HG03558 (cell line): ENCODE results near the gene TRAF3IP1.
"Not testable (repeated sequence)": the region's sequence is repeated elsewhere in the genome, so short reads cannot be mapped to it uniquely, and the experiment has no call there.

ENCODE experiments used
- ATAC-seq: cut with Tn5 transposase; IDR thresholded peaks from one replicate; pipeline ENCODE4 v1.9.1; 2021; ENCODE audit warnings: moderate number of reproducible peaks; ENCODE audit not compliant: unreplicated experiment; ENCODE audit errors: extremely low read depth

Gene TRAF3IP1

GRCh38 chr2:238305965-238306671, 14.2 kb upstream of the TRAF3IP1 start:
- ATAC-seq: no peak

- no peak for ATAC-seq
These were observed 13.7 kb upstream of the TRAF3IP1 start for GRCh38 chr2:238306672-238306998.

- no peak for ATAC-seq
These were observed 12.1 kb upstream of the TRAF3IP1 start for GRCh38 chr2:238308177-238308576.

DNA sequence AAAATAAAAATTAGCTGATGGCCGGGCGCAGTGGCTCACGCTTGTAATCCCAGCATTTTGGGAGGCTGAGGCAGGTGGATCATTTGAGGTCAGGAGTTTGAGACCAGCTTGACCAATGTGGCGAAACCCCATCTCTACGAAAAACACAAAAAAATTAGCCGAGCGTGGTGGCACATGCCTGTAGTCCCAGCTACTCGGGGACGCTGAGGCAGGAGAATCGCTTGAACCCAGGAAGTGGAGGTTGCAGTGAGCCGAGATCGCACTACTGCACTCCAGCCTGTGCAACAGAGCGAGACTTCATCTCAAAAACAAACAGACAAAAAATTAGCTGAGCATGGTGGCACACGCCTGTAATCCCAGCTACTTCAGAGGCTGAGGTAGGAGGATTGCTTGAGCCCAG, 9.6 kb upstream of the TRAF3IP1 start:
- not testable (repeated sequence) for ATAC-seq

DNA sequence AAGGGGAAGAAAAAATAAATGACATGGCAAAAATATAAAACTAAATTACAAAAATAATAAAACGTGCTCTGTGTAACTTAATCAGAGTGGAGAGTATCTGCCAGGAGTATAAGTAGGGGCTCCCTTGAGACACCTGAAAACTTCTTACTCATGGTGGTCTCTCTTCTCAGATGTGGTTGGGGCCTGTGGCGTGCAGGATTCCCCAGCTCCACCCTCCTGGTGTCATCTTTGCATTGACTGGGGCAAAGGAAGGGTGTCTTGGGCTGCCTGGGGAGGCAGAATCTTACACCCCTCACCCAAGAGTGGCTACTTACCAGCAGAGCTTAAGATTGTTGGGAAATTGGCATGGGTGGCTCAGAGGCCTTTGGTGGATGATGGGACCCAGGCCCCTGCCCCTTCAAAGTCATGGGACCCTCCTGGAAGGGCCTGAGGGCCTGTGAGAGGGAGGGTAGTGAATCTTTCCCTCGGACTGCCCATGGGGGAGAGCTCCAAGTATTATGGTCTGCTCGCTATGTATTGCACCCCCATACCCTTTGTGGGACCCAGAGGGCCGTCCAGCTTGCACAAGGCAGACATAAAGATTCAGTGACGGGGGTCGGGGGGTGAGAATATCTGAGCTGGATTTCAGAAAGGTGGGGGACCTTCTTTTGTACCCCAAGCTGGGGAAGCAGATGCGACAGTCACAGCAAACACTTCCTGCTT, 6.9 kb upstream of the TRAF3IP1 start:
- no peak for ATAC-seq

DNA sequence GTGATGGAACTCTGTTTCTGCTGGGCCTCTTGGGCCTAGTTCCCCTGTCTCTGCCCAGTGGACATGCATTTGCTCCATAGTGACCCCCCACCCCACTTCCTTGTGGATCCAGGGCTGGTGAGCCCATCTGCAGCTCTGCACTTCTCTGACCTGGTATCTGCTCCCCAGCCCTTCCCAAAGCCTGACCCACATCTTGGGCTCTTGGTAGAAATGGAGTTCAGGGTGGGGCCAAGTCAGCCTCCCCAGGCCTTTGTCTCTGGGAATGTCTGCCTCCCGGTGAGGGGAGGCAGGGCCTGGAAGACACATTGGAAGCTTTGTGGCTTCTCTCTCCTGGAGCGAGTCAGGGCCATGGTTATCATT, 6.3 kb upstream of the TRAF3IP1 start:
- no peak for ATAC-seq

GRCh38 chr2:238314576-238314975, 5.7 kb upstream of the TRAF3IP1 start:
- ATAC-seq: no peak

DNA sequence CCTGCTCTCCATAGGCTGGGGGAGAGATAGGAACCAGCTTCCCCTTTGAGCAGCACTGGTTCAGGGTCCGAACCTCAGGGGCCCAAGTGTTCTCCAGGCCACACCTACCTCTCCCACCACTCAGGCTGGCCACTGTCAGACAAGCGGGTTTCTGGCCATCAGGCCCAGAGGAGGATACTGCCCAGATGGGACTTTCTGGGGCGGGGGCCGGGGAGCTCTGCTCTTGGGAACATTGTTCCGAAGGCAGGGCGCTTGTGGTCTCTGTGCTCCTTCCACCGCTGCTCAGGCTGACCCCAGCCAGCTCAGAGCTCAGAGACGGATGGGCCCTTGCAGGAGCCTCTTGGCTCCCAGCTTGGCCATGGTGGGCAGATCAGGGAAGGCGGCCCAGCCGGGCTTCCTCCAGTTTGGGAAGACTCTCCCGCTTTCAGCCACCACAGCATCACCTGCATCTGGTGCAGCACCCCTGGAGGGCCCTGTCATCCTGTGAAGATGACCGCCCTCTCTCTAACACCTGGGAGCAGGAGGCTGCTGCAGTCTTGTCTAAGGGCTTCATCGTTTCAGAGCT, 5.2 kb upstream of the TRAF3IP1 start:
- no peak for ATAC-seq

DNA sequence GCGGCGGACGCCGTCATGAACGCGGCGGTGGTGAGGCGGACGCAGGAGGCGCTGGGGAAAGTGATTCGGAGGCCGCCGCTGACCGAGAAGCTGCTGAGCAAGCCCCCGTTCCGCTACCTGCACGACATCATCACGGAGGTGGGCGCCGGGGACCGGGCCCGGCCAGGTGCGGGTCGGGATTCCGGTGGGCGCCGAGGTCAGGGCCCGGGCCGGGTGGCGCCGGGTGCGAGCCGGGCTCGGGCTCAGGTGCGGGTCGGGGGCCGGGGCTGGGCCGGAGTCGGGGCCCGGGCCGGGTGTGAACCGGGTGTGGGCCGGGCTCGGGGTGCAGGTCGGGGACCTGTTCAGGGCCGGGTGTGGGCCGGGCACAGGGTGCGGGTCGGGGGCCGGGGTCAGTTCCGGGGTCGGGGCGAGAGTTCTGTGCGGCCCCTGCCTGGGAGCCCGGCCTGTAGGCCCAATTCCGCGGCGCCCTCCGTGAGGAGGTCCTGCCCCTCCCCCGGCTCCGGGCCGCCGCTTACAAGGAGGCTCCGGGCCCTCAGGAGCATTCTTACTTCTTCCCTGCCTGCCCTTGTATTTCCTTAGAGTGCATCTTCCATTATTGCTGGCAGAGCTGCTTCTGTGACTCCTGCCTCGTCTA, 447 bp downstream of the TRAF3IP1 start:
- no peak for ATAC-seq

DNA sequence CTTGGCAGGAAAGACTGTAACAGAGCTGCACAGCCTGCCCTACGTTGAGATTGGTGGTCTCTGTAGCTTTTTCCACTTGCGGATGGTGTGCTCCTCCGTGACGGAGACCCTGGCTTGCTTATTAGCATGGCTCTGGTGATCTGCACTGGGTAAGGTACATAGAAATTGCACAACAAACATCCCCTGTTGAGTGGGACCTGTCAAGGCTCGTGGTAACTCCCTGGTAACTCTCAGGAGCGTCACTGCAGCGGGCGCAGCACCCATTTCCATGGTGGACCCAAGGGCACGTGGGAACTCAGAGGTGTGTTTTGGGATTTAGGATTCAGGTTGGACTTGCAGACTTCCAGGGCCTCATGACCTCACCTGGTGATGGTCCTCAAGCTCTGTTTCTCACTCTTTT, 1.1 kb downstream of the TRAF3IP1 start:
- ATAC-seq: no peak

DNA sequence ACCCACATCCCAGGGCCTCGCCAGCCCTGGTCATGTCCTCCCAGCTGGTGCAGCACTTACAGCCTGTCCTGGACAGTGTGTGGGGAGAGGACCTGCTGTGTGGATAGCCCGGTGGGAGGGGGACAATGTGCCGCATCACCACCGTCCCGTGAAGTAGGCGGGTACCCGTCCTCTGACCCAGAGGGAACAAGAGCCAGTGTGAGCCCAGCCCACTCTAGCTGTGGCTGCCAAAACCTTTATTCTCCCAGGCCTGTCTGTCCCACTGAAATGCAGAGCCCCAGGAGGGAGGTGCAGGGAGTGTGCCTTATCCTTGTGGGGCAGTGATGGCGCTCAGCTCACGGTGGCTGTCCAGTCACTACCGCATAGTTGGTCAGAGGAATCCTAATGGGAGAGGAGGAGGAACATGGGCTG, 1.7 kb downstream of the TRAF3IP1 start:
- ATAC-seq: no peak

DNA sequence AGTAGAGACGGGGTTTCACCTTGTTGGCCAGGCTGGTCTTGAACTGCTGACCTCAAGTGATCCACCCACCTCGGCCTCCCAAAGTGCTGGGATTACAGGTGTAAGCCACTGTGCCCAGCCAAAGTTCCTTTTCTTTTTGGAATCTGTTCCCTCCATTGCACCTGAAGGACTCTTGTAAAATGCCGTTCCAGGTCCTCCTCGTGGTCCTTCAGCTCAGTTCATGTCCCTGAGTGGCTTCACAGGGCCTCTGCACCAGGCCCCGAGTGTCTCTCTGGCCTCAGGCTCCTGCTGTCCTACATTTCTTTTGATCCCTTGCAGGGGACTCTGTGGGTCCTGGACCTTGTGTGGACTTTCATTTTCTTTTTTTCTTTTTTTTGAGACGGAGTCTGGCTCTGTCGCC, 3.9 kb downstream of the TRAF3IP1 start:
- not testable (repeated sequence) for ATAC-seq

DNA sequence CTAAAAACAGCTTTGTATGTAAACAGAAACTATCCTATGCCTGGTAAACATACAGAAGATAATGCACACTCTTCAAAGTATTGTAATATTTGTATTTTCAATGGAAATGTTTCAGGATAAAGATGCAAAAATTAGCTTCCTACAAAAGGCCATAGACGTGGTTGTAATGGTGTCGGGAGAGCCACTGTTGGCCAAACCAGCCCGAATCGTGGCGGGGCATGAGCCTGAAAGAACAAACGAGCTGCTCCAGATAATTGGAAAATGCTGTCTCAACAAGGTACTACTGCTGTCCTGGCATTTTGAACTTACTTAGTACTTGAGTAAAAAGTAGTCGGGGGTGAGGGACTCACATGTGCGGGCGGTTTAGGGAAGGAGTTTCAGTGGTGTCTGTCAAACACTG, 5.4 kb downstream of the TRAF3IP1 start:
- ATAC-seq: no peak

DNA sequence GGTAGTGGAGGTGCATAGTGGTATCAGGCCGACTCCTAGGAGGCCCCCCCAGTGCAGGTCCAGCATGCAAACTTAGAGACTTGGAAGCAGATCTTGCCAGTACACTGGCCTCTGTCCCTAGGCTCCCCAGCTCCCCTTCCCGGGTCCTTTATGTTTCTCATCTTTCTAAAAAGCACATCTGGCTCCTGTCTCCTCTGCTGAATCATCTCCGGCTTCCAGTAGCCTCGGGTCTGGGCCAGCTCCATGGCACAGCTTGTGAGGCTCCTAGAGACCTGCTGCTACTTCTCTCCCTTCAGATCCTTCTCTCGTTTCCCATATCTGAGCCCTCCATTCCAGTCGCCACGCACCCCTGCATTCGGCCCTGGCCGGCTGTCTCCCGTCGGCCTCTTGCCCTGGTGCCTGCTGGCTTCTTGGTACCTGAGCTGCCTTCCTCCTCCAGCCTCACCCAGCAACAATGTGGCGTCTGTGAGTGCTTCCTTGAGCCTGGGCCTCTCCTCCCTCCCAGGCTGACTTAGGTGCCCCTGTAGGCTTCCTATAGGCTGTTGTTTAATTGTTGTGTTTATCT, 6.6 kb downstream of the TRAF3IP1 start:
- no peak for ATAC-seq

DNA sequence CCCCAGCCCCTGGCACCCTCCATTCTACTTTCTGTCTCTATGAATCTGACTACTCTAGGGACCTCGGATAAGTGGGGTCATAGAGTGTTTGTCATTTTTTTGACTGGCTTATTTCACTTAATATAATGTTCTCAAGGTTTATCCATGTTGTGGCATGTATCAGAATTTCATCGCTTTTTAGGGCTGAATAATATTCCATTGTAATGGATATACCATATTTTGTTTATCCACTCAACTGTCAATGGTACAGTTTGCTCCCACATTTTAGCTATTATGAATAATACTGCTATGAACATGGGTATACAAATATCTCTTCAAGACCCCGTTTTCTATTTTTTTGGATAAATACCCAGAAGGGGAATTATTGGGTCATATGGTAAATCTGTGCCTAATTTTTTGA, 7.4 kb downstream of the TRAF3IP1 start:
- ATAC-seq: no peak

GRCh38 chr2:238330391-238330790, 10.1 kb downstream of the TRAF3IP1 start:
- no peak for ATAC-seq

GRCh38 chr2:238331916-238332315, 11.6 kb downstream of the TRAF3IP1 start:
- ATAC-seq: no peak

GRCh38 chr2:238334885-238335284, 14.6 kb downstream of the TRAF3IP1 start:
- no peak for ATAC-seq

GRCh38 chr2:238335591-238335990, 15.3 kb downstream of the TRAF3IP1 start:
- ATAC-seq: not testable (repeated sequence)

DNA sequence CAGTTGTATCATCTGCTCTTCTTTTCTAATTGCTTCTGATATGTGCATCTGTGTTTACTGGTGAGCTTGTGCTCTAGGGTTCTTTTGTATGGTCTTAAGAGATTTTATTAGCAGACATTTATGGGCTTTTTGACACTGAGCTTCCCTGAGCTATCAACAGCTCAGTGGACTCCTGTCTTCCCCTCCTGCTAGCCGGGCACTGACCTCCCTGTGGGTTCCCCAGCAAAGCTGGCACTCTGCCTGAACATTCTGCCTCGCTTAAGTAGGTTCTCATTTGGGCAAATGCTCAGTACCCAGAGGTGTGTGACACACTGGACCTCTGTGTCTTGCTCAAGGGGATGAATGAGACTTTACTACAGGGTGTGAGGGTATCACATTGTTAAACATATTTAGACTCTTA, 15.8 kb downstream of the TRAF3IP1 start:
- no peak for ATAC-seq

DNA sequence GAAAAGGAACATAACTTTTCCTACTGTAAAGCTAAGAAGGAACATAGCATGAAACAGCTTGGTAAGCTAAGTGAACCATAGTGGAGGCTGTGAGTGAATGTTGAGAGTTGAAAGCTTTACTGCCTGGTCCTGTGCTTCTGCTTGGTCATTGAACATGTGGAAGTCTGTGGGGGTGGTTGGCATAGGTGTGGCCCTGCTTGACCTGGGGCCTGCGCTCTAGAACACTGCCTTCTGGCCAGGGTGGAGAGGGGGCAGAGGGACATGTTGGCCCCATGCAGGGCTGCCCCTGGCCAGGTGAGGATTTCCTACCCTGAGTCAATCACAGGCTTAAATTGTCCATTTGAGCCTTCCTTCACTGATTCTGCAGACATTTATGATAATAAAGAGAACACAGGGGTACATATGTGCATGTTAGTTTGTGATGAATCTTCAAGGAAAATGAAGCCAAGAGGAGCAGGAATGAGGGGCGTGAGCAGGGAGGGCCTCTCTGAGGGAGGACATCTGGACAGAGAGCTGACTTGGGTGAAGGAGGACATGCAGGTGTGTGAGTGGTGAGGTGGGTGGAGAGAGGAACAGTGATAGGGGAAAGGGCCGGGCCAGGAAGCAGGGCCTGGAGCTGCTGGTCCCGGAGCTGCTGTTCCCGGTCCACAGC, 16.6 kb downstream of the TRAF3IP1 start:
- ATAC-seq: no peak
